ENCODE results near the gene ZNG1F.
"Not testable (repeated sequence)": the region's sequence is repeated elsewhere in the genome, so short reads cannot be mapped to it uniquely, and the experiment has no call there.

Gene ZNG1F

GRCh38 chr9:41086685-41087084 is 102.4 kb downstream of the ZNG1F start:
- H3K9ac ChIP-seq (ENCODE audit: low read depth in 1 of 2, low read length in 2 of 2); H3K36me3 ChIP-seq (ENCODE audit: control insufficient read depth in 2 of 2, insufficient read depth in 2 of 2, low read length in 2 of 2); H3K9me3 ChIP-seq (ENCODE audit: control insufficient read depth in 2 of 2, low read length in 2 of 2); H3K27ac ChIP-seq (ENCODE audit: low read depth in 2 of 2, low read length in 2 of 2); H3K4me3 ChIP-seq (ENCODE audit: low read length in 2 of 2); H3K27me3 ChIP-seq (ENCODE audit: control insufficient read depth in 2 of 2, insufficient read depth in 2 of 2, low read length in 2 of 2); H3K4me1 ChIP-seq (ENCODE audit: control insufficient read depth in 2 of 2, insufficient read depth in 2 of 2, low read length in 2 of 2): not testable (repeated sequence)

GRCh38 chr9:41086215-41086614 is 102.9 kb downstream of the ZNG1F start:
- H3K9me3 ChIP-seq (ENCODE audit: control insufficient read depth in 2 of 2, low read length in 2 of 2); H3K27me3 ChIP-seq (ENCODE audit: control insufficient read depth in 2 of 2, insufficient read depth in 2 of 2, low read length in 2 of 2); H3K4me3 ChIP-seq (ENCODE audit: low read length in 2 of 2); H3K4me1 ChIP-seq (ENCODE audit: control insufficient read depth in 2 of 2, insufficient read depth in 2 of 2, low read length in 2 of 2); H3K9ac ChIP-seq (ENCODE audit: low read depth in 1 of 2, low read length in 2 of 2); H3K27ac ChIP-seq (ENCODE audit: low read depth in 2 of 2, low read length in 2 of 2); H3K36me3 ChIP-seq (ENCODE audit: control insufficient read depth in 2 of 2, insufficient read depth in 2 of 2, low read length in 2 of 2): not testable (repeated sequence)

- not testable (repeated sequence) for H3K27ac ChIP-seq (ENCODE audit: low read depth in 2 of 2, low read length in 2 of 2); H3K9me3 ChIP-seq (ENCODE audit: control insufficient read depth in 2 of 2, low read length in 2 of 2); H3K36me3 ChIP-seq (ENCODE audit: control insufficient read depth in 2 of 2, insufficient read depth in 2 of 2, low read length in 2 of 2); H3K9ac ChIP-seq (ENCODE audit: low read depth in 1 of 2, low read length in 2 of 2); H3K4me1 ChIP-seq (ENCODE audit: control insufficient read depth in 2 of 2, insufficient read depth in 2 of 2, low read length in 2 of 2); H3K27me3 ChIP-seq (ENCODE audit: control insufficient read depth in 2 of 2, insufficient read depth in 2 of 2, low read length in 2 of 2); H3K4me3 ChIP-seq (ENCODE audit: low read length in 2 of 2)
Measured at GRCh38 chr9:41082358-41082757, 106.8 kb downstream of the ZNG1F start.

Data from mucosa of rectum (tissue), 2 donors.